ENCODE results near the gene PIK3R2.

DNA sequence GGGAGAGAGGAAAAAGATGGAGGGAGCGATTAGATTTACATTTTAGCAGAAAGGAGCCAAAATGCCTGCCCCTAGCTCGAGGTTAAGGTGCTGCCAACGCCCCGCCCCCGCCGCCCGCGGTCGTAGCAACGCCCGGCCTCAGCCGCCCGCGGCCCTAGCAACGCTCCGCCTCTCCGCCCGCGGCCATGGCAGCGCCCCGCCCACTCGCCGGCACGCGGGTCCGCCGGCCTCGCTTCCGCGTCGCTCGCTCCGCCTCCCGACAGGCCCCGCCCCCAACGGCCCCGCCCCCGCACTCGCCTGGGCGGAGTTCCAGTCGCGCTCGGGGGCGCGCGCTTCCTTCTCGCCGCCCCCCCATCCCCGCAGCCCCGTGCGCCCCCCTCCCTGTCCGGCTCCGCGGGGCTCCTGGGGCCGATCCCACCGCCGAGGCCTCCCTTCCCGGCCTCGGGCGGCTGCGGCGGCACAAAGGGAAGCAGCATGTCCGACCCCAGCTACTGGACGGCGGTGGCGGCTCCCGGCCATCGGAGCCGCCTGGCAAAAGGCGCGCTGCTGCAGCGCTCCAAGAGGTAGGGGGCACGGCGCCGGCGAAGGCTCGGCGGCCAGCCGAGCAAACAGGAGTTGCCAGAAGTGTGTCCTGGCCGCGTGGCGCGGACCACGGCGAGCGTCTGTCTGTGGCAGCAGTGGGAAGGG is 35.1 kb upstream of the PIK3R2 start:
- TF ChIP-seq, protein P1, sequence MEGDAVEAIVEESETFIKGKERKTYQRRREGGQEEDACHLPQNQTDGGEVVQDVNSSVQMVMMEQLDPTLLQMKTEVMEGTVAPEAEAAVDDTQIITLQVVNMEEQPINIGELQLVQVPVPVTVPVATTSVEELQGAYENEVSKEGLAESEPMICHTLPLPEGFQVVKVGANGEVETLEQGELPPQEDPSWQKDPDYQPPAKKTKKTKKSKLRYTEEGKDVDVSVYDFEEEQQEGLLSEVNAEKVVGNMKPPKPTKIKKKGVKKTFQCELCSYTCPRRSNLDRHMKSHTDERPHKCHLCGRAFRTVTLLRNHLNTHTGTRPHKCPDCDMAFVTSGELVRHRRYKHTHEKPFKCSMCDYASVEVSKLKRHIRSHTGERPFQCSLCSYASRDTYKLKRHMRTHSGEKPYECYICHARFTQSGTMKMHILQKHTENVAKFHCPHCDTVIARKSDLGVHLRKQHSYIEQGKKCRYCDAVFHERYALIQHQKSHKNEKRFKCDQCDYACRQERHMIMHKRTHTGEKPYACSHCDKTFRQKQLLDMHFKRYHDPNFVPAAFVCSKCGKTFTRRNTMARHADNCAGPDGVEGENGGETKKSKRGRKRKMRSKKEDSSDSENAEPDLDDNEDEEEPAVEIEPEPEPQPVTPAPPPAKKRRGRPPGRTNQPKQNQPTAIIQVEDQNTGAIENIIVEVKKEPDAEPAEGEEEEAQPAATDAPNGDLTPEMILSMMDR (IDR thresholded peaks at IDR 0.05) = no peak
- TF ChIP-seq POLR2A (IDR thresholded peaks at IDR 0.05) (no peak), POLR2AphosphoS5 (IDR thresholded peaks at IDR 0.05; ENCODE audit: insufficient read depth in 1 of 2, low read depth in 1 of 2) (no peak)
